Measurements from ENCODE around the gene GBF1.

The GBF1 gene

GRCh38 chr10:102409604-102410428, 164.5 kb downstream of the GBF1 start:
- no peak for ATAC-seq

DNA sequence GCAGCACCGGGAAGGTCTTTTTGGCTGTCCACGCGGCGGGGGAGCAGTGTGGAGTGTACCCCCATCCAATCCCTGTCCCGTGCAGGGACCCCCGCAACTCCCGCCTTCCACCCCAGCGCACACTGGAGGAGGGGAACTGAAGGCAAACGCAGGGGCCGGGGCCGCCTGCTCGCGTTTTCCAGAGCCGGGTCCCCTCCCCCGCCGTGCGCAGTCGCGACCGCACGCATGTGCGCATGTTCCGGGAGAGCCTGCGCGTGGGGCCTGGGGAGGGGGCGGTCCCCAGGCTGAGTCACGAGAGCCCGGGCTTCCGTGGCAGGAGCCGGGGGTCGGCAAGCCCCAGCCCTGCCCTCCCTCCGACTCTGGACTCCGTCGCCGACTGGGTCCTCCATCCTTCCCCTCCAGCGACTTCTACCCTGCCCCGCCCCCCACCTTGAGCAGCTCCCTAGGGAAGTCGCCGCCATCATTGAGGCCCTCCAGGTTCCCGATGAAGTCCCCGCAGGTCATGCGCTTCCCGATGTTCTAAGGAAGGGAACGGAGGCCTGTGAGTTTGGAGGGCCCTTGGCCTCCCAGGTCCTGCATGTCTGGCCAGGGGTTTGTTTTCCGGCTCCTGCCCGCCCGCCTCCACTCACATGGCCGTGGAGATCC, 165.2 kb downstream of the GBF1 start:
- ATAC-seq, result no peak

GRCh38 chr10:102411341-102412255, 166.3 kb downstream of the GBF1 start:
- no peak for ATAC-seq

DNA sequence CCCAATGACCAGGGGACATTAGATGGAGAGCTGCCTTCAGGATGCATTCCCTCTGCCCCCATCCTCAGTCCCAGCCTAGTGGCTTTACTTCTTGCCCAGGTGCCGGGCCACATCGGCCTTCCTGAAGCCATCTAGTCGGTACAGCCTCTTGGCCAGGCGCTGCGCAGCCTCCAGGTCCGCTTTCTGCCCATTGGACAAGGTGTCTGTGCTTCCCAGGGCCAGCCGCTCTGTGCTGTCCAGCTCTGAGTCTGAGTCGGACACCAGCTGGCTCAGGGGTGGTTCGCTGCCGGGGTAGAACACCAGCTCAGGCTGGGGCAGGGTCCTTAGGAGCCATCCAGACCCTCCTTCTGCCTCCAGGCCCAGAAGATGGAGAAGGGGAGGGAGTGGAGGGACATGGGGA, 167.0 kb downstream of the GBF1 start:
- ATAC-seq, result no peak

- peak; percentile 41 to 51 for ATAC-seq
Observed at GRCh38 chr10:102413053-102413705, 167.8 kb downstream of the GBF1 start.

DNA sequence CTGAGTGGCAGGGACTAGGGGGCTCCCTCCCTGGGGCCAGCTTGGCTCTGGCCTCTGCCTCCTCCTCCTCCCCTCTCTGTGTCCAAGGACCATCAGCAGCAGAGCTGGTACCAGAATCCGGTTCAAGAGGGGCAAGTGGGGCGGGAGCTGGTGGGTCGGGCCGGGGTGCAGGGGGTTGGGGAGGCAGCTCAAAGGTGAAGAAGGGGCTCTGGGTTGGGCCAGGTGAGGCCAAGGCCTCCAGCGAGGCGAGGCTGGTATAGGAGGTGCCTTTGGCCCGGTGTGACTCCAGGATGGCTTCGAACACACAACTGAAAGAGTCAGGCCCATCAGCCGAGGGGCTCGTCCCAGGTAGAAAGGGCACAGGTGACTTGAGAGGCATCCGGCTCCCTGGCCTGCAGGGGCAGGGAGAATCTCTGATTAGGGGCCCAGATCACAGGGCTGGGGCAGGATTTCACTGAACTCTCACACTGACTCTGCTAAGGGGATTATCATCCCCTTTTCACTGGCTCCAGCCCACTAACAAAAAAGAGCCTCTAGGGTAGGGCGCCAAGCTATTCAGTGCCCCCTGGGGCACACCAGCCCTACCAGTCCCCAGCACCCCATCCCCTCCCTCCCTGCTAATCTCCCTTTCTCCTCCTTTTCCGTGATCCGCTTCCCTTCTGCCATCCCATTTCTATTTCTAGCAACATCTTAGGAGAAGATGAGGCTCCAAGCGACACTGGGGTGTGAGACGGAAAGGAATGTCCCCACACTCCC, 168.7 kb downstream of the GBF1 start:
- ATAC-seq, result no peak

DNA sequence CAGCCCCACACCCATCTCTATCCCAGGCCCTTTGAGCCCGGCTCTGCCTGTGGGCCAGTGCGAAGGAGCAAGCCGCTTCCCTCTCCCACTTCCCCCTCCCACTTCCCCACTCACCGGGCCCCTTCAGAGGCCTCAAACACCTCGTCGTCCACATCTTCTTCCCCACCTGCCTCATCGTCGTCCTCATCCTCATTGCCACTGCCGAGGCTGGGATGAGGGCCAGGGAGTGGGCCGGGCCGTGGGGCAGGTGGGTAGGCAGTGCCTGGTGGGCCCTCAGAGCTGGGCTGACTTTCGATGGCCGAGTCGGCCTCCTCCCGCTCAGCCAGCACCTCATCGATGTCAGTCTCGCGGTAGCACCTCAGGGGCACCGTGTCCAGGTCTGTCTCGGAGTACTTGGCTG, 169.4 kb downstream of the GBF1 start:
- no peak for ATAC-seq

DNA sequence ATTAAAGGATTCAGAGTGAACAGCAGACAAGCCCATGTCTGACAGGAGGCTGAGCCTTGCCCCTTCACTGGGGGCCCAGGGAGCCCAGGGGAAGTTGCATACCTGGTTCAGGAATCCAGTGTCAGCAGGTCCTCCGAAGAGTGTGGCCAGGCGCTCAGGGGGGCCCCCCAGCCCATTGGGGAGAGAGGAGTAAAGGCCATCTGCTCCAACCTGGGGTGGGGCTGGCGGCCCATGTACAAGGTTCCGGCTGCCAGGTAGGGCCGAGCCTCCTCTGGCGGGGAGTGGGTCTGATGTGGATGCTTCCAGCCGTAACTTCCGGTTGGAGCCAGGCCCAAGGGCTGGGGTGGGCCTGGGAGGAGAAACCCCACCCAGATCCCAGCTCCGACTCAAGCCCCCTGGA, 171.0 kb downstream of the GBF1 start:
- no peak for ATAC-seq

- ATAC-seq, result no peak
Observed at GRCh38 chr10:102416695-102417094, 171.4 kb downstream of the GBF1 start.

DNA sequence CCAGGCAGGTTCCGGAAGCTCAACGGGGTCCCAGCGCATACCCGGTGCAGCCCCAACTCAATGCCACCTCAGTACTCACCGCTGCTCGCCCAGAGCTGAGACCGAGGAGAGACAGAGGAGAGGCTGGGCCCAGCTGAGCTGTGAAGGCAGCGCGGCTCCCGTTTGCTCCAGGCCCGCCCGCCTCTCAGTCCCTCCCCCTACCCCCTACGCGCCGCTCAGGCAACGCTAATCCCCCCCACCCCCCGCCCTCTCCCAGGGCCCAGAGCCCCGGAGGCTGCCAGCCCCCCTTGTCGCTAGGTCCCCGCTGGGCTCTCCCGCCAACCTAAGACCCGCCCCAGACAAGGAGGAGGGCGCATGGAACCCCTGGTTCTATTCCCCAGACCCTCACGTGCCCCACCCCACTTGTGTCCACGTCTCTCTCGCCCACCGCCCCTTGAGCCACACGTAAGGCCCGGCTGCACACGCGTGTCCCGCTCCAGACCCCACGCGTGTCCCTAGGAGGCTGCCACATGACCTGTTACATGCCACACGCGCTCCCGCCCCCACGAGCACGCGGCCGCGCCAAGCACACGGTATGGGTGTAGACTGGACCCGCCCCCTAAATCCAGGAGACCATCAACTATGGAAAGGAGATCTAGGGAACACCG, 173.4 kb downstream of the GBF1 start, which contains the start of gene PSD:
Gene PSD, minus strand, starts transcription at position 164 of the 647 bp plus-strand sequence. CDS start 1,747 bp downstream, outside the sequence.
- no peak for ATAC-seq

- ATAC-seq, result no peak
Observed at GRCh38 chr10:102419269-102420180, 174.2 kb downstream of the GBF1 start.

DNA sequence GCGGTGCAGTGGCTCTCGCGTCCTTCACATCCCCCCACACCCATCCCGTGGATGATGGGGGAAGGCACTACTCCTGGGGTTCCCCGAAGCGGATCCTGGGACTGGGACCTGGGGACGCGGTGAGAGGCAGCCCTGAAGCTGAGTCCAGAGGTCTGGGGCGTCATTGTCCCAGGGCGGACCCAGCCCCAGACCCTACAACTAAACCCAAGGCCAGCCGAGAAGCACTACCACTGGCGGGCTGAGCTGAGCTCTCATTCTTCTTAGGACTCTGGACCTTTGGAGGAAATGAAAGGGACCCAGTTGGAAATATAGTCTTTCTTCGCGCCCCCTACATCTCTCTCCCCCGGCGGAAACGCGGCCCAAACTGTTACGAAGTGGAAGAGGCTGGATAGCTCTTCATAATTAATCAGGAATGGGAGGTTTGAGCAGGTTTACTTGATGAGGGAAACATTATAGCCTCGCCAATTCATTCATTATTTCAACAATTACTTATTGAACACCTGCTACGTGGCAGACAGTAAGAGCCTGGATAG, 174.9 kb downstream of the GBF1 start:
- no peak for ATAC-seq

DNA sequence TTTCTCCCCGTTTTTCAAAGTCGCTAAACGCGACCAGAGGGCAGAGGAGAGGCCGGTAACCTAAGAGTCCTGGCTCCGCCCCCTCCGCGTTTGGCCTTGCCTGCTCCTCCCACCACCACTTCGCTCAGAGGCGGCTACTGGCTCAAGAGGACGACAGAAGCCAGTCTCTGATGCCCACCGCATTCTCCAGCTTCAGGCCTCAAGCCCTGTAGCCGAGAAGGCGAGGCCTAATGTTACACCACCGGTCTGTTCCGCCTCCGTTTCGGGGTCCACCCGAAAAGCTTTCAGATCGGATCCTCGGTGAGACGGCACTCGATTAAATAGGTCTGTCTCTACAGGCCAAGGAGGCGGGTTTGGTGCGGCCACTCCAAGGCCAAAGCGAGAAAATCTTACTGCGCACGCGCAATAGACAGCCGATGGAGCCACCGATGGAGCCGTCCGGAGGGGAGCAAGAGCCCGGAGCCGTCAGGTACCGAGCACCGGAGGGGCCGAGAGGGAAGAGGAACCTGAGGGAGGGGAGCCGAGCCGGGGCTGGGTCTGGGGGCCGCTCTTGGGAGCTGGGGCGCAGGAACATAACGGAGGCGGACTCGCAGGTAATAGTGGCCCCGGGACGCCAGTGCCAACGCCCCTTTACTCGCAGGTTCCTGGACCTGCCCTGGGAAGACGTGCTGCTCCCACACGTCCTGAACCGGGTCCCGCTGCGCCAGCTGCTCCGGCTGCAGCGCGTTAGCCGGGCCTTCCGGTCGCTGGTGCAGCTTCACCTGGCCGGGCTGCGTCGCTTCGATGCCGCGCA, 175.6 kb downstream of the GBF1 start, which contains the start of gene FBXL15:
Gene FBXL15, plus strand, starts transcription at position 123 of the 793 bp plus-strand sequence. Its CDS starts 294 bp downstream, at position 417.
- ATAC-seq, result peak; percentile 80 to 85

- ATAC-seq, result no peak
Observed at GRCh38 chr10:102421507-102421756, 176.1 kb downstream of the GBF1 start.

DNA sequence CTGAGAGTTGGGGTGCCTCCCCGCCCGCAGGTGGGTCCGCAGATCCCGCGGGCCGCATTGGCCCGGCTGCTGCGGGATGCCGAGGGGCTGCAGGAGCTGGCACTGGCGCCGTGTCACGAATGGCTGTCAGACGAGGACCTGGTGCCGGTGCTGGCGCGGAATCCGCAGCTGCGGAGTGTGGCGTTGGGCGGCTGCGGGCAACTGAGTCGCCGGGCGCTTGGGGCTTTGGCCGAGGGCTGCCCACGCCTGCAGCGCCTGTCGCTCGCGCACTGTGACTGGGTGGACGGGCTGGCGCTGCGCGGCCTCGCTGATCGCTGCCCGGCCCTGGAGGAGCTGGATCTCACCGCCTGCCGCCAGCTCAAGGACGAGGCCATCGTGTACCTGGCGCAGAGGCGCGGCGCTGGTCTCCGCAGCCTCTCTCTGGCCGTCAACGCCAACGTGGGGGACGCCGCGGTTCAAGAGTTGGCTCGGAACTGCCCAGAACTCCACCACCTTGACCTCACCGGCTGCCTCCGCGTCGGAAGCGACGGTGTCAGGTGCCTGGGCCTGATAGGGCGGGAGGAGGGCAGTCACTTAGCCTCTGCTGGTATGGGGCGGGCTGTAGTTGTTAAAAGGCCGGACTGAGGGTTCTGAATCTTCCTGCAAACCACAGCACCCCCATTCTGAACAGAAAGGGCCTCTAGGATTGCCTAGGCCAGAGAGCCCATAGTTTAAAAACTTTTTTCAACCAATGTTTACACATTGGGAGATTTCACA, 176.6 kb downstream of the GBF1 start:
- ATAC-seq, result peak; percentile 1 to 5

DNA sequence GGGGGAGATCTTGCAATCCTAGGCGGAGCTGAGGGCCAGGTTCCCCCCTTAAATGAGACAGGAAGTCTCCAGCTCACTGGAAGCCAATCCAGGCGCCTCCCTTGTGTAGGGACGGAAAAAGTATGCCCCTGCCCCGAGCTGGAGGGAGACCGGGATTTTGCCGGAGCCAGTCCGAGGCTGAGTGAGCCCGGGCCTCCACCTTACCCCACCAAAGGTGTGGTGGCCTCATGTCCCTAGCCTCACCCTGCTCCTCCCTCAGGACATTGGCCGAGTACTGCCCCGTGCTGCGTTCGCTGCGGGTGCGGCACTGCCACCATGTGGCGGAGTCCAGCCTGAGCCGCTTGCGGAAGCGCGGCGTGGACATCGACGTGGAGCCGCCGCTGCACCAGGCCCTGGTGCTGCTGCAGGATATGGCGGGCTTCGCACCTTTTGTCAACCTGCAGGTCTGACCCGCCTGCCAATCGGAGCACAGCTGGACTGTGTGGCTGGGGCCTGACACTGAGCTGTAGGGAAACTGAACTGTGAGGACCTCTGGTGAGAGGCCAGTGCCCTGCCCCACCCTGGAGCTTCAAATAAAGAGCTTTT, 177.3 kb downstream of the GBF1 start:
- peak; percentile 8 for ATAC-seq

DNA sequence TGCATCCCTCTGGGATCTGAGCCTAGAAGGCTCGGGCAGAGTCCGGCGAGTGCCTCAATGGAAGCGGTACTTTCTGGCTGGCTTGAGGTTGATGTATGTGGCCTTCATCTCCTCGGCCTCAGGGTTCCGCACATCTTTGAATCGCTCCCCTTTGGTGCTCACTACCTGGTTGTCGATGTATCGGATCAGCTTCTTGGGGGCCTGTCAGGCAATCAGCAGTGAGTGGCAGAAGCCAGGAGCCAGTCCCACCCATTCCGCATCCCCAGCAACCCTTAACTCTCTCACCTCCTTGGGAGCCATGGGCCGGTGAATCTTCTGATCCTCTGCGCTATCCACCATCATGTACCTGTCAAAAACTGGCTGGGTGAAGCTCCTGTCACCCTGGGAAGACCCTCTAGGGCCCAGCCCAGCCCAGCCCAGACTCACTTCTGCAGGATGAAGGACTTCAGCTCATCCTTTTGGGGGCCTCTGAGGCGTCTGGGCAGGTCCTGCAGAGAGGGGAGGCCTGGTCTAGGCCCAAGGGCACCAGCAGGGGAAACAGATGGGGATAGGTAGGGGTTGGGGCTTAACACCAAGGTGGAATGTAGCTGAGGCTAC, 178.1 kb downstream of the GBF1 start:
- no peak for ATAC-seq

DNA sequence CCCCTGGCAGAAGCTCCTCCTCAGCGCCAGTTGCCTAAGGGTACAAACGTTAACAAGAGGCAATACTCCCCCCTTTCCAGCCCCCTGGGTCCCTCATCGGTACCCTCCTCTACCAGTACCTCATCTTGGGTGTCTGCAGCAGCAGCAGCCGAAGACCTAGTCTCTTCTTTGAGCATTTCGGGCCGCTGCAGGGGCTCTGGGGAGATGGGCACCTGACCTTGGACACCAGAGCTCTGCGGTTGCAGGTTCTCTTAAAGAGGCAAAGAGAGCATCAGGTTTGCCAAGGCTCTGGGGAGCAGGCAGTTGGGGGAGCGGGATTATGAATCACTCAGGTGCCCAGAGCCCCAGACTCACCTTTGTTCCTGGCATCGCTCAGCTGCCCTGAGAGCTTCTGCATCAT, 178.8 kb downstream of the GBF1 start:
- ATAC-seq, result no peak

All from activated CD4-positive, CD25-positive, alpha-beta regulatory T cell treated with anti-CD3 and anti-CD28 coated beads, Interleukin-2, amount 50 U/mL, for 24 hours (primary cell).